ENCODE measurements around the gene INPP5A. TPM values are rescaled to one million over a fixed set of nuclear protein-coding genes. Genes with fewer than 3 reads are reported as not detected.

The INPP5A gene
- total RNA-seq, 1 experiment from 2014 or later: 12.3 TPM

DNA sequence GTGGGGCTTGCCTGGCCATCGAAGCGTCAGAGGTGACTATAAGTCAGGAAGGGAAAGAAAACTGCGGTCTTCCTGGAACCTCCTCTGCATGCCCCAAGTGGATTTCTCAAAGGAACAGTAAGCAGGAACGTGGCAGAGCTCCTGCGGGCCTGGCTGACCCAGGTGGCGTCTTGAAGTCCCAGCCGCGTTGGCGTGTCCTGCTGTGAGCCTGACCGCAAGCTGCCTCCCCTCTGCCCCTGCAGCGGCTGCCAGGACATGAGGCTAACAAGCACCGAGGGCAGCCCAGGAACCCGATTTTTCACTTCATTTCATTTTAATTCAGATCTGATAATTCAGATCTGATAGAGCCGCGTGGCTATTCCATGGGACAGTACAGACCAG, 193.0 kb downstream of the INPP5A start:
- CTCF ChIA-PET: no interaction called here
- no TSS peak for BruUV-seq (replicated peaks)
- intact Hi-C loops (cut with micrococcal nuclease): no loop called here

More for the DNA sequence above, 193.0 kb downstream of the INPP5A start:
- no peaks in the 10 kb centered on the region for H3K4me1 ChIP-seq (ENCODE audit: control insufficient read depth in 1 of 2, insufficient read depth in 2 of 2, low read length in 2 of 2)
- no peak overlapping the region for H3K9ac ChIP-seq (ENCODE audit: low read length)
- POLR2A ChIA-PET: no interaction called here
- RAD21 ChIA-PET (ENCODE audit: low non-redundant PET in 1 of 2, low total read pairs in 2 of 2, uncharacterized antibody in 2 of 2, unreplicated experiment in 2 of 2): no interaction called here
- no peaks in the 10 kb centered on the region for H3K79me2 ChIP-seq (ENCODE audit: insufficient read depth, low read length)
- no peak overlapping the region for H3K27ac ChIP-seq (ENCODE audit: low read depth, low read length)
- no peaks in the 10 kb centered on the region for H3K27me3 ChIP-seq (ENCODE audit: insufficient read depth, low read length)
- no peaks in the 10 kb centered on the region for H3K36me3 ChIP-seq (ENCODE audit: control insufficient read depth in 1 of 2, insufficient read depth in 2 of 2, low read length in 2 of 2)
- no peak overlapping the region for H2AFZ ChIP-seq (ENCODE audit: low read depth, low read length, poor library complexity, severe bottlenecking)
- no peaks in the 10 kb centered on the region for H4K20me1 ChIP-seq (ENCODE audit: insufficient read depth)
- TF ChIP-seq POLR2AphosphoS5 (IDR thresholded peaks at IDR 0.05; ENCODE audit: low read depth, low read length) (no peak), TCF7L2 (IDR thresholded peaks at IDR 0.05; ENCODE audit: borderline replicate concordance, extremely low read depth, insufficient read depth, insufficient read length) (no peak), POLR2A (IDR thresholded peaks at IDR 0.05; ENCODE audit: borderline replicate concordance, extremely low read depth, insufficient read depth, insufficient read length) (no peak), SRF (IDR thresholded peaks at IDR 0.05; ENCODE audit: low read depth) (no peak), EGR1 (IDR thresholded peaks at IDR 0.05; ENCODE audit: low read depth) (no peak), YY1 (IDR thresholded peaks at IDR 0.05; ENCODE audit: extremely low read depth, insufficient replicate concordance, low read depth, low read length) (no peak), FOSL1 (IDR thresholded peaks at IDR 0.05; ENCODE audit: low read depth) (no peak), SIN3A (IDR thresholded peaks at IDR 0.05; ENCODE audit: low read depth) (no peak), EZH2 (IDR thresholded peaks at IDR 0.05) (no peak), ZFX (IDR thresholded peaks at IDR 0.05) (no peak), RAD21 (IDR thresholded peaks at IDR 0.05; ENCODE audit: low read depth) (no peak), CBX3 (IDR thresholded peaks at IDR 0.05; ENCODE audit: low read depth) (no peak), SP1 (IDR thresholded peaks at IDR 0.05; ENCODE audit: low read depth) (no peak)
- TF ChIP-seq, protein P1, sequence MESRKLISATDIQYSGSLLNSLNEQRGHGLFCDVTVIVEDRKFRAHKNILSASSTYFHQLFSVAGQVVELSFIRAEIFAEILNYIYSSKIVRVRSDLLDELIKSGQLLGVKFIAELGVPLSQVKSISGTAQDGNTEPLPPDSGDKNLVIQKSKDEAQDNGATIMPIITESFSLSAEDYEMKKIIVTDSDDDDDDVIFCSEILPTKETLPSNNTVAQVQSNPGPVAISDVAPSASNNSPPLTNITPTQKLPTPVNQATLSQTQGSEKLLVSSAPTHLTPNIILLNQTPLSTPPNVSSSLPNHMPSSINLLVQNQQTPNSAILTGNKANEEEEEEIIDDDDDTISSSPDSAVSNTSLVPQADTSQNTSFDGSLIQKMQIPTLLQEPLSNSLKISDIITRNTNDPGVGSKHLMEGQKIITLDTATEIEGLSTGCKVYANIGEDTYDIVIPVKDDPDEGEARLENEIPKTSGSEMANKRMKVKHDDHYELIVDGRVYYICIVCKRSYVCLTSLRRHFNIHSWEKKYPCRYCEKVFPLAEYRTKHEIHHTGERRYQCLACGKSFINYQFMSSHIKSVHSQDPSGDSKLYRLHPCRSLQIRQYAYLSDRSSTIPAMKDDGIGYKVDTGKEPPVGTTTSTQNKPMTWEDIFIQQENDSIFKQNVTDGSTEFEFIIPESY (IDR thresholded peaks at IDR 0.05; ENCODE audit: extremely low read depth, insufficient replicate concordance, low read length): no peak
- TF ChIP-seq, protein P2, sequence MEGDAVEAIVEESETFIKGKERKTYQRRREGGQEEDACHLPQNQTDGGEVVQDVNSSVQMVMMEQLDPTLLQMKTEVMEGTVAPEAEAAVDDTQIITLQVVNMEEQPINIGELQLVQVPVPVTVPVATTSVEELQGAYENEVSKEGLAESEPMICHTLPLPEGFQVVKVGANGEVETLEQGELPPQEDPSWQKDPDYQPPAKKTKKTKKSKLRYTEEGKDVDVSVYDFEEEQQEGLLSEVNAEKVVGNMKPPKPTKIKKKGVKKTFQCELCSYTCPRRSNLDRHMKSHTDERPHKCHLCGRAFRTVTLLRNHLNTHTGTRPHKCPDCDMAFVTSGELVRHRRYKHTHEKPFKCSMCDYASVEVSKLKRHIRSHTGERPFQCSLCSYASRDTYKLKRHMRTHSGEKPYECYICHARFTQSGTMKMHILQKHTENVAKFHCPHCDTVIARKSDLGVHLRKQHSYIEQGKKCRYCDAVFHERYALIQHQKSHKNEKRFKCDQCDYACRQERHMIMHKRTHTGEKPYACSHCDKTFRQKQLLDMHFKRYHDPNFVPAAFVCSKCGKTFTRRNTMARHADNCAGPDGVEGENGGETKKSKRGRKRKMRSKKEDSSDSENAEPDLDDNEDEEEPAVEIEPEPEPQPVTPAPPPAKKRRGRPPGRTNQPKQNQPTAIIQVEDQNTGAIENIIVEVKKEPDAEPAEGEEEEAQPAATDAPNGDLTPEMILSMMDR (IDR thresholded peaks at IDR 0.05 in 2 of 3, conservative IDR thresholded peaks at IDR 0.05 in 1 of 3; ENCODE audit: borderline replicate concordance in 1 of 3, insufficient read depth in 1 of 3, low read depth in 2 of 3, low read length in 2 of 3): no peak
- TF ChIP-seq, protein P3, sequence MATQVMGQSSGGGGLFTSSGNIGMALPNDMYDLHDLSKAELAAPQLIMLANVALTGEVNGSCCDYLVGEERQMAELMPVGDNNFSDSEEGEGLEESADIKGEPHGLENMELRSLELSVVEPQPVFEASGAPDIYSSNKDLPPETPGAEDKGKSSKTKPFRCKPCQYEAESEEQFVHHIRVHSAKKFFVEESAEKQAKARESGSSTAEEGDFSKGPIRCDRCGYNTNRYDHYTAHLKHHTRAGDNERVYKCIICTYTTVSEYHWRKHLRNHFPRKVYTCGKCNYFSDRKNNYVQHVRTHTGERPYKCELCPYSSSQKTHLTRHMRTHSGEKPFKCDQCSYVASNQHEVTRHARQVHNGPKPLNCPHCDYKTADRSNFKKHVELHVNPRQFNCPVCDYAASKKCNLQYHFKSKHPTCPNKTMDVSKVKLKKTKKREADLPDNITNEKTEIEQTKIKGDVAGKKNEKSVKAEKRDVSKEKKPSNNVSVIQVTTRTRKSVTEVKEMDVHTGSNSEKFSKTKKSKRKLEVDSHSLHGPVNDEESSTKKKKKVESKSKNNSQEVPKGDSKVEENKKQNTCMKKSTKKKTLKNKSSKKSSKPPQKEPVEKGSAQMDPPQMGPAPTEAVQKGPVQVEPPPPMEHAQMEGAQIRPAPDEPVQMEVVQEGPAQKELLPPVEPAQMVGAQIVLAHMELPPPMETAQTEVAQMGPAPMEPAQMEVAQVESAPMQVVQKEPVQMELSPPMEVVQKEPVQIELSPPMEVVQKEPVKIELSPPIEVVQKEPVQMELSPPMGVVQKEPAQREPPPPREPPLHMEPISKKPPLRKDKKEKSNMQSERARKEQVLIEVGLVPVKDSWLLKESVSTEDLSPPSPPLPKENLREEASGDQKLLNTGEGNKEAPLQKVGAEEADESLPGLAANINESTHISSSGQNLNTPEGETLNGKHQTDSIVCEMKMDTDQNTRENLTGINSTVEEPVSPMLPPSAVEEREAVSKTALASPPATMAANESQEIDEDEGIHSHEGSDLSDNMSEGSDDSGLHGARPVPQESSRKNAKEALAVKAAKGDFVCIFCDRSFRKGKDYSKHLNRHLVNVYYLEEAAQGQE (IDR thresholded peaks at IDR 0.05; ENCODE audit: low read depth): no peak
- TF ChIP-seq, protein P4, sequence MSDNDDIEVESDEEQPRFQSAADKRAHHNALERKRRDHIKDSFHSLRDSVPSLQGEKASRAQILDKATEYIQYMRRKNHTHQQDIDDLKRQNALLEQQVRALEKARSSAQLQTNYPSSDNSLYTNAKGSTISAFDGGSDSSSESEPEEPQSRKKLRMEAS (IDR thresholded peaks at IDR 0.05): no peak
- TF ChIP-seq, protein P5, sequence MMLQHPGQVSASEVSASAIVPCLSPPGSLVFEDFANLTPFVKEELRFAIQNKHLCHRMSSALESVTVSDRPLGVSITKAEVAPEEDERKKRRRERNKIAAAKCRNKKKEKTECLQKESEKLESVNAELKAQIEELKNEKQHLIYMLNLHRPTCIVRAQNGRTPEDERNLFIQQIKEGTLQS (IDR thresholded peaks at IDR 0.05): no peak
- no peaks in the 10 kb centered on the region for H3K9me2 ChIP-seq (ENCODE audit: insufficient read depth)
- H3K4me3 ChIP-seq (replicated peaks in 1 of 2; ENCODE audit: low read depth in 1 of 2, low read length in 2 of 2): no peak overlapping the region
- no peak for DNase-seq (ENCODE audit: low read depth, low spot score)
- no peak overlapping the region for H3K4me2 ChIP-seq (ENCODE audit: low read length)
- no peak for ATAC-seq
- H3K9me3 ChIP-seq (ENCODE audit: control insufficient read depth in 1 of 2, insufficient read depth in 1 of 2, low read depth in 1 of 2, low read length in 2 of 2): no peaks in the 10 kb centered on the region
